Measurements from ENCODE around the gene GNAS. TPM values are rescaled to one million over a fixed set of nuclear protein-coding genes. Genes with fewer than 3 reads are reported as not detected.
"Not testable (repeated sequence)": the region's sequence is repeated elsewhere in the genome, so short reads cannot be mapped to it uniquely, and the experiment has no call there.

The GNAS gene
- polyA plus RNA-seq, 1 donor = 930 TPM

GRCh38 chr20:58813369-58813768 is 39.1 kb upstream of the GNAS start:
- H3K27ac ChIP-seq (ENCODE audit: low read length) = no peak overlapping the region
- no peak overlapping the region for H3K4me3 ChIP-seq (ENCODE audit: low read length)
- WGBS (ENCODE audit: insufficient coverage, low lambda C conversion rate) = no CpG with 5 or more reads among the region's 8 CpGs
- no peaks in the 10 kb centered on the region for H3K4me1 ChIP-seq (ENCODE audit: control insufficient read depth, insufficient read depth, low read length)
- no peak for DNase-seq
- H3K27me3 ChIP-seq (ENCODE audit: control insufficient read depth, insufficient read depth, low read length) = peaks cover 7% of the 10 kb centered on the region
- no peaks in the 10 kb centered on the region for H3K36me3 ChIP-seq (ENCODE audit: control insufficient read depth, insufficient read depth, low read length)
- H3K9me3 ChIP-seq (ENCODE audit: control insufficient read depth, low read depth, low read length) = no peaks in the 10 kb centered on the region

- Histone ChIP-seq H3K9me3 (ENCODE audit: control insufficient read depth, low read depth, low read length) (no peaks in the 10 kb centered on the region), H3K4me3 (ENCODE audit: low read length) (no peak overlapping the region), H3K27ac (ENCODE audit: low read length) (no peak overlapping the region), H3K27me3 (ENCODE audit: control insufficient read depth, insufficient read depth, low read length) (peaks cover 7% of the 10 kb centered on the region), H3K4me1 (ENCODE audit: control insufficient read depth, insufficient read depth, low read length) (no peaks in the 10 kb centered on the region), H3K36me3 (ENCODE audit: control insufficient read depth, insufficient read depth, low read length) (no peaks in the 10 kb centered on the region)
- DNase-seq = no peak
- WGBS (ENCODE audit: insufficient coverage, low lambda C conversion rate) = no CpG with 5 or more reads among the region's 11 CpGs
These were observed 37.1 kb upstream of the GNAS start for GRCh38 chr20:58815448-58815847.

GRCh38 chr20:58816051-58816450 is 36.5 kb upstream of the GNAS start:
- no CpG with 5 or more reads among the region's 10 CpGs for WGBS (ENCODE audit: insufficient coverage, low lambda C conversion rate)
- peaks cover 3% of the 10 kb centered on the region for H3K9me3 ChIP-seq (ENCODE audit: control insufficient read depth, low read depth, low read length)
- H3K27me3 ChIP-seq (ENCODE audit: control insufficient read depth, insufficient read depth, low read length) = peaks cover 7% of the 10 kb centered on the region
- DNase-seq = no peak
- H3K36me3 ChIP-seq (ENCODE audit: control insufficient read depth, insufficient read depth, low read length) = no peaks in the 10 kb centered on the region
- H3K4me3 ChIP-seq (ENCODE audit: low read length) = no peak overlapping the region
- H3K4me1 ChIP-seq (ENCODE audit: control insufficient read depth, insufficient read depth, low read length) = no peaks in the 10 kb centered on the region
- H3K27ac ChIP-seq (ENCODE audit: low read length) = no peak overlapping the region

GRCh38 chr20:58816957-58817651 is 35.4 kb upstream of the GNAS start:
- DNase-seq = no peak
- H3K27ac ChIP-seq (ENCODE audit: low read length) = no peak overlapping the region
- H3K9me3 ChIP-seq (ENCODE audit: control insufficient read depth, low read depth, low read length) = peaks cover 3% of the 10 kb centered on the region
- no peak overlapping the region for H3K4me3 ChIP-seq (ENCODE audit: low read length)
- no CpG with 5 or more reads among the region's 30 CpGs for WGBS (ENCODE audit: insufficient coverage, low lambda C conversion rate)
- no peaks in the 10 kb centered on the region for H3K36me3 ChIP-seq (ENCODE audit: control insufficient read depth, insufficient read depth, low read length)
- no peaks in the 10 kb centered on the region for H3K4me1 ChIP-seq (ENCODE audit: control insufficient read depth, insufficient read depth, low read length)
- H3K27me3 ChIP-seq (ENCODE audit: control insufficient read depth, insufficient read depth, low read length) = peaks cover 2% of the 10 kb centered on the region

- DNase-seq = no peak
These were observed 34.8 kb upstream of the GNAS start for GRCh38 chr20:58817748-58818147.

GRCh38 chr20:58818586-58819285 is 33.8 kb upstream of the GNAS start:
- peak in 1 of 2 donors; percentile 30 for DNase-seq

More at GRCh38 chr20:58817748-58818147, 34.8 kb upstream of the GNAS start:
- no peak overlapping the region for H3K4me3 ChIP-seq (ENCODE audit: low read length)
- no peaks in the 10 kb centered on the region for H3K4me1 ChIP-seq (ENCODE audit: control insufficient read depth, insufficient read depth, low read length)
- no peaks in the 10 kb centered on the region for H3K36me3 ChIP-seq (ENCODE audit: control insufficient read depth, insufficient read depth, low read length)
- WGBS (ENCODE audit: insufficient coverage, low lambda C conversion rate) = no CpG with 5 or more reads among the region's 10 CpGs
- H3K27ac ChIP-seq (ENCODE audit: low read length) = no peak overlapping the region
- H3K27me3 ChIP-seq (ENCODE audit: control insufficient read depth, insufficient read depth, low read length) = no peaks in the 10 kb centered on the region
- peaks cover 3% of the 10 kb centered on the region for H3K9me3 ChIP-seq (ENCODE audit: control insufficient read depth, low read depth, low read length)

GRCh38 chr20:58819921-58820320 is 32.6 kb upstream of the GNAS start:
- WGBS (ENCODE audit: insufficient coverage, low lambda C conversion rate) = no CpG with 5 or more reads among the region's 13 CpGs
- no peak for DNase-seq
- Histone ChIP-seq H3K4me1 (ENCODE audit: control insufficient read depth, insufficient read depth, low read length) (no peaks in the 10 kb centered on the region), H3K27ac (ENCODE audit: low read length) (no peak overlapping the region), H3K9me3 (ENCODE audit: control insufficient read depth, low read depth, low read length) (peaks cover 3% of the 10 kb centered on the region), H3K4me3 (ENCODE audit: low read length) (no peak overlapping the region), H3K36me3 (ENCODE audit: control insufficient read depth, insufficient read depth, low read length) (no peaks in the 10 kb centered on the region), H3K27me3 (ENCODE audit: control insufficient read depth, insufficient read depth, low read length) (no peaks in the 10 kb centered on the region)

More at GRCh38 chr20:58818586-58819285, 33.8 kb upstream of the GNAS start:
- H3K4me3 ChIP-seq (ENCODE audit: low read length) = no peak overlapping the region
- peaks cover 3% of the 10 kb centered on the region for H3K9me3 ChIP-seq (ENCODE audit: control insufficient read depth, low read depth, low read length)
- no peaks in the 10 kb centered on the region for H3K36me3 ChIP-seq (ENCODE audit: control insufficient read depth, insufficient read depth, low read length)
- H3K27me3 ChIP-seq (ENCODE audit: control insufficient read depth, insufficient read depth, low read length) = no peaks in the 10 kb centered on the region
- WGBS (ENCODE audit: insufficient coverage, low lambda C conversion rate) = no CpG with 5 or more reads among the region's 8 CpGs
- H3K27ac ChIP-seq (ENCODE audit: low read length) = no peak overlapping the region
- H3K4me1 ChIP-seq (ENCODE audit: control insufficient read depth, insufficient read depth, low read length) = no peaks in the 10 kb centered on the region

GRCh38 chr20:58820515-58820914 is 32.0 kb upstream of the GNAS start:
- not testable (repeated sequence) for H3K4me1 ChIP-seq (ENCODE audit: control insufficient read depth, insufficient read depth, low read length); DNase-seq; H3K9me3 ChIP-seq (ENCODE audit: control insufficient read depth, low read depth, low read length); H3K27me3 ChIP-seq (ENCODE audit: control insufficient read depth, insufficient read depth, low read length); H3K36me3 ChIP-seq (ENCODE audit: control insufficient read depth, insufficient read depth, low read length); H3K4me3 ChIP-seq (ENCODE audit: low read length); H3K27ac ChIP-seq (ENCODE audit: low read length)
- no CpG with 5 or more reads among the region's 6 CpGs for WGBS (ENCODE audit: insufficient coverage, low lambda C conversion rate)

- no peaks in the 10 kb centered on the region for H3K4me1 ChIP-seq (ENCODE audit: control insufficient read depth, insufficient read depth, low read length)
- H3K4me3 ChIP-seq (ENCODE audit: low read length) = no peak overlapping the region
- peaks cover 3% of the 10 kb centered on the region for H3K9me3 ChIP-seq (ENCODE audit: control insufficient read depth, low read depth, low read length)
- H3K27ac ChIP-seq (ENCODE audit: low read length) = no peak overlapping the region
- H3K27me3 ChIP-seq (ENCODE audit: control insufficient read depth, insufficient read depth, low read length) = no peaks in the 10 kb centered on the region
- no CpG with 5 or more reads among the region's 8 CpGs for WGBS (ENCODE audit: insufficient coverage, low lambda C conversion rate)
- DNase-seq = no peak
- no peaks in the 10 kb centered on the region for H3K36me3 ChIP-seq (ENCODE audit: control insufficient read depth, insufficient read depth, low read length)
These were observed 30.4 kb upstream of the GNAS start for GRCh38 chr20:58822149-58822548.

- WGBS (ENCODE audit: insufficient coverage, low lambda C conversion rate) = no CpG with 5 or more reads among the region's 26 CpGs
- H3K36me3 ChIP-seq (ENCODE audit: control insufficient read depth, insufficient read depth, low read length) = no peaks in the 10 kb centered on the region
- peaks cover 3% of the 10 kb centered on the region for H3K9me3 ChIP-seq (ENCODE audit: control insufficient read depth, low read depth, low read length)
- H3K27ac ChIP-seq (ENCODE audit: low read length) = no peak overlapping the region
- H3K4me3 ChIP-seq (ENCODE audit: low read length) = no peak overlapping the region
- DNase-seq = no peak
- no peaks in the 10 kb centered on the region for H3K27me3 ChIP-seq (ENCODE audit: control insufficient read depth, insufficient read depth, low read length)
- H3K4me1 ChIP-seq (ENCODE audit: control insufficient read depth, insufficient read depth, low read length) = no peaks in the 10 kb centered on the region
These were observed 29.5 kb upstream of the GNAS start for GRCh38 chr20:58822748-58823730.
